ENCODE data around the gene F2. TPM values are rescaled to one million over a fixed set of nuclear protein-coding genes. Genes with fewer than 3 reads are reported as not detected.
A peak's percentile ranks its signal among the peaks of the same experiment; 100 is the strongest.
"Not testable (repeated sequence)": the region's sequence is repeated elsewhere in the genome, so short reads cannot be mapped to it uniquely, and the experiment has no call there.

The F2 gene
- total RNA-seq, 1 donor from 2014 or later = not detected

DNA sequence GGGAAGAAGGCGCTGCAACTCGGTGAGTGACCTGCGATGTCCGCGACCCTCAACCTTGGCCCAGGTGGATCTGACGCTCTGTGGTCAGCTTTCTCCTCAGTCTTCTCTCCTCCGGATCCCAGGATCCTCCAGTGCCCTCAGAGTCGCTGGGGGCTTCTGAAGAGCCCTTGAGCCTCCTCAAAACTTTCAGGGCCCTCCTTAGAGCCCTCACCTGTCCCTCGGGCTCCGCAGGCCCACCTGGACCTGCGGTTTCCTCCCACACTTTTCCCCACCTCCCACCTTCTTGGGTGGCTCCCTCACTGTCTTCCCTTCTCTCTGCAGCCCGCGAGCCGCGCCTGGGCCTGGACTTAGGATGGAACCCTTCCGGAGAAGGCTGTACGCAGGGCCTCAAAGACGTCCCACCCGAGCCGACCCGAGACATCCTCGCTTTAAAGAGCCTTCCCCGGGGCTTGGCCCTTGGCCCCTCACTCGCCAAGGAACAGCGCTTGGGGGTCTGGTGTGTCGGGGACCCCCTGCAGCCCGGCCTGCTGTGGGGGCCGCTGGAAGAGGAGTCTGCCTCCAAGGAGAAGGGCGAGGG is 17.8 kb upstream of the F2 start:
- DNase-seq (no peak), ATAC-seq (no peak)
- H3K36me3 ChIP-seq = peaks cover 39% of the 10 kb centered on the region
- peak overlapping the region; percentile 100 for H3K4me3 ChIP-seq
- peak overlapping the region; percentile 98 for H3K27ac ChIP-seq
- intact Hi-C loops (cut with DNase I) = no loop called here
- no peaks in the 10 kb centered on the region for H3K27me3 ChIP-seq
- H3K9me3 ChIP-seq = no peaks in the 10 kb centered on the region
- TF ChIP-seq, protein P1, sequence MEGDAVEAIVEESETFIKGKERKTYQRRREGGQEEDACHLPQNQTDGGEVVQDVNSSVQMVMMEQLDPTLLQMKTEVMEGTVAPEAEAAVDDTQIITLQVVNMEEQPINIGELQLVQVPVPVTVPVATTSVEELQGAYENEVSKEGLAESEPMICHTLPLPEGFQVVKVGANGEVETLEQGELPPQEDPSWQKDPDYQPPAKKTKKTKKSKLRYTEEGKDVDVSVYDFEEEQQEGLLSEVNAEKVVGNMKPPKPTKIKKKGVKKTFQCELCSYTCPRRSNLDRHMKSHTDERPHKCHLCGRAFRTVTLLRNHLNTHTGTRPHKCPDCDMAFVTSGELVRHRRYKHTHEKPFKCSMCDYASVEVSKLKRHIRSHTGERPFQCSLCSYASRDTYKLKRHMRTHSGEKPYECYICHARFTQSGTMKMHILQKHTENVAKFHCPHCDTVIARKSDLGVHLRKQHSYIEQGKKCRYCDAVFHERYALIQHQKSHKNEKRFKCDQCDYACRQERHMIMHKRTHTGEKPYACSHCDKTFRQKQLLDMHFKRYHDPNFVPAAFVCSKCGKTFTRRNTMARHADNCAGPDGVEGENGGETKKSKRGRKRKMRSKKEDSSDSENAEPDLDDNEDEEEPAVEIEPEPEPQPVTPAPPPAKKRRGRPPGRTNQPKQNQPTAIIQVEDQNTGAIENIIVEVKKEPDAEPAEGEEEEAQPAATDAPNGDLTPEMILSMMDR (IDR thresholded peaks at IDR 0.05) = no peak
- peaks cover 37% of the 10 kb centered on the region for H3K4me1 ChIP-seq

DNA sequence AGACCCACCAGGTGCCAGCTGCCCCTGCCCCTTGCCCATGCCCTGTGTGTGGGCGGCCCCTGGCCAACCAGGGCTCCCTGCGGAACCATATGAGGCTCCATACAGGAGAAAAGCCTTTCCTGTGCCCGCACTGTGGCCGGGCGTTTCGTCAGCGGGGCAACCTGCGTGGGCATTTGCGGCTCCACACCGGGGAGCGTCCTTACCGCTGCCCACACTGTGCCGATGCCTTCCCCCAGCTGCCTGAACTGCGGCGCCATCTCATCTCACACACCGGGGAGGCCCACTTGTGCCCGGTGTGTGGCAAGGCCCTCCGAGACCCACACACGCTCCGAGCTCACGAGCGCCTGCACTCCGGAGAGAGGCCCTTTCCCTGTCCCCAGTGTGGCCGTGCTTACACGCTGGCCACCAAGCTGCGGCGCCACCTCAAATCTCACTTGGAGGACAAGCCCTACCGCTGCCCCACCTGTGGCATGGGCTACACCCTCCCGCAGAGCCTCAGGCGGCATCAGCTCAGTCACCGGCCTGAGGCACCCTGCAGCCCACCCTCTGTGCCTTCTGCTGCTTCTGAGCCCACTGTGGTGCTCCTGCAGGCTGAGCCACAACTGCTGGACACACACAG is 13.8 kb upstream of the F2 start:
- ATAC-seq (no peak), DNase-seq (no peak)
- H3K27ac ChIP-seq = no peak overlapping the region
- H3K36me3 ChIP-seq = peaks cover 47% of the 10 kb centered on the region
- no peaks in the 10 kb centered on the region for H3K9me3 ChIP-seq
- TF ChIP-seq, protein P1 (IDR thresholded peaks at IDR 0.05) = no peak
- H3K27me3 ChIP-seq = no peaks in the 10 kb centered on the region
- peaks cover 10% of the 10 kb centered on the region for H3K4me1 ChIP-seq
- no peak overlapping the region for H3K4me3 ChIP-seq
- intact Hi-C loops (cut with DNase I) = no loop called here

GRCh38 chr11:46706886-46707285 is 12.1 kb upstream of the F2 start:
- DNase-seq (no peak), ATAC-seq (no peak)
- Histone ChIP-seq H3K4me3 (no peak overlapping the region), H3K4me1 (peaks cover 9% of the 10 kb centered on the region), H3K9me3 (no peaks in the 10 kb centered on the region), H3K27me3 (no peaks in the 10 kb centered on the region), H3K36me3 (peaks cover 47% of the 10 kb centered on the region), H3K27ac (no peak overlapping the region)
- TF ChIP-seq, protein P1 (IDR thresholded peaks at IDR 0.05) = no peak
- intact Hi-C loops (cut with DNase I) = no loop called here

GRCh38 chr11:46709351-46709750 is 9.7 kb upstream of the F2 start:
- ATAC-seq; intact Hi-C loops (cut with DNase I); H3K27ac ChIP-seq; H3K4me1 ChIP-seq; H3K4me3 ChIP-seq; H3K9me3 ChIP-seq; H3K27me3 ChIP-seq; DNase-seq: not testable (repeated sequence)
- peaks cover 26% of the 10 kb centered on the region for H3K36me3 ChIP-seq

DNA sequence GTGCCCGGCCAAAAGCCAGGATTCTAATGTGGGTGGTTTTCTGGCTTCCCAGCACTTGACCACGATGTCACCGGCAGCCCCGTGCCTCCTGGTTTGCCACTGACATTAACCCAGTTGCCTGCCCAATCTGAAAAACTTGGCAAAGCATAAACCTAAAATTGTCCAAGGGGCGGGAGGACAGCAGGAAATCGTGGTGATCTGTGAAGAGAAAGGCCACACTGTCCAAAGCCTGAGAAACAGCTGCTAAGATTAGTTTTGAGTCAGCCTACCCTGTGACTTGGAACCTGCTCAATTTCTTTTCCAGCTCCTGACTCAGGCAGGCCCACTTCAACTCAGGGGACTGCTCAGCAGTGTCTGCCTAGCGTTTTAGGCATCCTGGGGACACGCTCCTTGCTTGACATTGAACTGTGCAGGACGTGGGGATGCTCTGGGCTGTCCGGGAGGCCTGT is 8.2 kb upstream of the F2 start:
- Histone ChIP-seq H3K27ac (peak overlapping the region; percentile 45), H3K4me3 (no peak overlapping the region), H3K9me3 (no peaks in the 10 kb centered on the region), H3K36me3 (peaks cover 11% of the 10 kb centered on the region), H3K4me1 (peaks cover 3% of the 10 kb centered on the region), H3K27me3 (no peaks in the 10 kb centered on the region)
- ATAC-seq (peak; percentile 63), DNase-seq (no peak)
- TF ChIP-seq, protein P1 (IDR thresholded peaks at IDR 0.05) = no peak
- intact Hi-C loops (cut with DNase I) = no loop called here

GRCh38 chr11:46711303-46711702 is 7.7 kb upstream of the F2 start:
- TF ChIP-seq, protein P1 (IDR thresholded peaks at IDR 0.05) = no peak
- intact Hi-C loops (cut with DNase I) = no loop called here
- peak overlapping the region; percentile 45 for H3K27ac ChIP-seq
- no peaks in the 10 kb centered on the region for H3K9me3 ChIP-seq
- H3K4me1 ChIP-seq = peaks cover 3% of the 10 kb centered on the region
- ATAC-seq (no peak), DNase-seq (no peak)
- peaks cover 7% of the 10 kb centered on the region for H3K36me3 ChIP-seq
- no peaks in the 10 kb centered on the region for H3K27me3 ChIP-seq
- no peak overlapping the region for H3K4me3 ChIP-seq

Measured in upper lobe of right lung (tissue), 1 donor.